Nephron progenitor cell (in vitro differentiated cells): ENCODE data around the gene RAPGEF2.

Experiments used
- DNase-seq: peaks from one replicate; pipeline ENCODE4 v3.0.0; 2021
- H3K27ac Mint-ChIP-seq: 2 replicates; pipeline ENCODE4 v1.8.0; 2021; ENCODE audit warnings: mild to moderate bottlenecking, moderate library complexity, mixed read lengths
- H3K27me3 Mint-ChIP-seq: 2 replicates; pipeline ENCODE4 v1.8.0; 2021; ENCODE audit warnings: mild to moderate bottlenecking, low read depth, mixed read lengths; ENCODE audit not compliant: poor library complexity
- H3K36me3 Mint-ChIP-seq: 2 replicates; pipeline ENCODE4 v1.8.0; 2021; ENCODE audit warnings: low read depth, mixed read lengths
- H3K4me1 Mint-ChIP-seq: 2 replicates; pipeline ENCODE4 v1.8.0; 2021; ENCODE audit warnings: mixed read lengths
- H3K4me3 Mint-ChIP-seq: 2 replicates; pipeline ENCODE4 v1.8.0; 2021; ENCODE audit warnings: mild to moderate bottlenecking, moderate library complexity, mixed read lengths
- H3K9me3 Mint-ChIP-seq: 2 replicates; pipeline ENCODE4 v1.8.0; 2021; ENCODE audit warnings: mild to moderate bottlenecking, moderate library complexity, mixed read lengths
- TF ChIP-seq, protein P1 (sequence below): fragments of 200-600 bp; sonication (generic); IDR thresholded peaks from 2 replicates; pipeline ENCODE4 v1.5.0; 2021; ENCODE audit warnings: antibody characterized with exemption

The RAPGEF2 gene

DNA sequence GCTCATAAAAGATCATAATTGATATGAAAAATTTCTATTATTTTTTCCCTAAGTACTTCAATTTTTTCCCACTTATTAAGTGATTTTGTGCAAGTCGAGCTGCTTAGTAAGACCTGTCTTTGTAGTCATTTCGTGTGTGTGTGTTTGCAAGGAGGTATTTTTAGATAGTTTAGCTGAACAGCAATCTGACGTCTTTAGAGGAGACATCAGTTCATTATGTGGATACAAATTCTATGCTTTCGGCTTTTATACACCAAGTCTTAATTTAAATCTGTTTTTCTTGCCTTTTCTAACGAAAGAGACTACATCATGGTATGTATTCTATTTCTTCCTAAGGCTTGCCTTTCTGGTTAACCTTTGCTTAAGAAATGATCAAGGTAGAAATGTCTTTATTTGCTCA is 179.4 kb downstream of the RAPGEF2 start:
- H3K4me1 Mint-ChIP-seq = peaks cover 13% of the 10 kb centered on the region
- TF ChIP-seq, protein P1, sequence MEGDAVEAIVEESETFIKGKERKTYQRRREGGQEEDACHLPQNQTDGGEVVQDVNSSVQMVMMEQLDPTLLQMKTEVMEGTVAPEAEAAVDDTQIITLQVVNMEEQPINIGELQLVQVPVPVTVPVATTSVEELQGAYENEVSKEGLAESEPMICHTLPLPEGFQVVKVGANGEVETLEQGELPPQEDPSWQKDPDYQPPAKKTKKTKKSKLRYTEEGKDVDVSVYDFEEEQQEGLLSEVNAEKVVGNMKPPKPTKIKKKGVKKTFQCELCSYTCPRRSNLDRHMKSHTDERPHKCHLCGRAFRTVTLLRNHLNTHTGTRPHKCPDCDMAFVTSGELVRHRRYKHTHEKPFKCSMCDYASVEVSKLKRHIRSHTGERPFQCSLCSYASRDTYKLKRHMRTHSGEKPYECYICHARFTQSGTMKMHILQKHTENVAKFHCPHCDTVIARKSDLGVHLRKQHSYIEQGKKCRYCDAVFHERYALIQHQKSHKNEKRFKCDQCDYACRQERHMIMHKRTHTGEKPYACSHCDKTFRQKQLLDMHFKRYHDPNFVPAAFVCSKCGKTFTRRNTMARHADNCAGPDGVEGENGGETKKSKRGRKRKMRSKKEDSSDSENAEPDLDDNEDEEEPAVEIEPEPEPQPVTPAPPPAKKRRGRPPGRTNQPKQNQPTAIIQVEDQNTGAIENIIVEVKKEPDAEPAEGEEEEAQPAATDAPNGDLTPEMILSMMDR = no peak
- H3K27ac Mint-ChIP-seq = no peak overlapping the region
- no peak for DNase-seq
- no peaks in the 10 kb centered on the region for H3K27me3 Mint-ChIP-seq
- no peak overlapping the region for H3K4me3 Mint-ChIP-seq
- H3K9me3 Mint-ChIP-seq = peaks cover 5% of the 10 kb centered on the region
- peaks cover 23% of the 10 kb centered on the region for H3K36me3 Mint-ChIP-seq

DNA sequence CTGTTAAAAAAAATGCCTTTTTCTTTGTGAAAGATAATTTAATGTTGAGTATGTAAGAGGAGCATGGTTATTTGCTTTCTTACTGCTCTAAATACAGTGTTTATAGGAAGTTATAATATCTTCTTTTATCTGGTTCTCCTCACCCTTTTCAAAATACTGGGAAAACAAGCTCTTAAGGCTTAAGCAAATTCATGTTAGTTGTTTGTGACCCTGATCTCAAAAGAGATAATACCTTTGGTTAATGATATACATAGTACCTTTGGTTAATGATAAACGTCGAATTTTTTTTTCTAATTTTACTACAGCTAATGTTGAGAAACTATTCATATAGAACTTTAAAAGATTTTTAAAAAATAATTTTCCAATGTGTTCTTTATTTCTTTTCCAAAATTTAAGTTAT is 180.1 kb downstream of the RAPGEF2 start:
- no peak for DNase-seq
- Mint-ChIP-seq H3K4me1 (peaks cover 13% of the 10 kb centered on the region), H3K4me3 (no peak overlapping the region), H3K9me3 (no peaks in the 10 kb centered on the region), H3K36me3 (peaks cover 17% of the 10 kb centered on the region), H3K27me3 (no peaks in the 10 kb centered on the region), H3K27ac (no peak overlapping the region)
- TF ChIP-seq, protein P1 = no peak

DNA sequence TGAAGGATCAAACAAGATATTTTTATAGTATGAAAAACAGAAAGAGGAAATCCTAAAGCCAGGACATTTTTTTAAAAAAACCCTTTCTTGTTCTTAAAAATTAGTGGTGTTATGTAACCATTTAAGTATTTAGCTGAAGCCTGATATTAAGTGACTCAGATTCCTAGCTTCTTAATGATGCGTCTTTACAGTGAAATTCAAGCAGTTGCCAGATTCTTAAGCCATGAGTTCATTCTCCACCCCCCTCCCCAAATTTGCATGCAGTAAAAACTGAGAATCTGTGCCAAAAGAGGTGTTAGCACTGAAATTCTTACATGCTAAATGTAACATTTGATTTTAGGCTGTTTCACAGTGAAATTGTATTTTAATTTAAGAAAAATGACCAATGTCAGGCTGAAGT is 180.8 kb downstream of the RAPGEF2 start:
- Mint-ChIP-seq H3K36me3 (peaks cover 16% of the 10 kb centered on the region), H3K27ac (peak overlapping the region; percentile 54), H3K4me1 (peaks cover 13% of the 10 kb centered on the region), H3K9me3 (no peaks in the 10 kb centered on the region), H3K4me3 (no peak overlapping the region), H3K27me3 (no peaks in the 10 kb centered on the region)
- TF ChIP-seq, protein P1 = no peak
- DNase-seq = no peak

DNA sequence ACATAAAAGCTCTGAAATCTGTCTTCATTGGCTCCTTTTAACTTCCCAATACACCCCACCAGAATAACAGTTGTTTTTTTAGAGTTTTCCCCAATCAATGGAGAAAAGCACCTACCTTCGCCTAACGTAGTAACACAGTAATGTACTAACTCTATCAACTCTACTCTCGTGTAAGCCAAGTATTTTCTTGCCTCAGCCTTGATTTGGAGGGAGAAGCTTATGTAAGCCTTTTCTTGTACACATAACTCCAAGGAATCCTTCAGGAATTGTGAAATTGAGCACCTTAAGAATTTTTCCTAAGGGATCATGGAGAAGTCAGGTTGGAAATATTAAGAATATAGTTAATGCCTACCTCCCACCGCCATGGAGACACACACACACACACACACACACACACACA is 181.2 kb downstream of the RAPGEF2 start:
- TF ChIP-seq, protein P1 = no peak
- Mint-ChIP-seq H3K4me1 (peaks cover 13% of the 10 kb centered on the region), H3K27ac (peak overlapping the region; percentile 54), H3K4me3 (no peak overlapping the region), H3K36me3 (peaks cover 16% of the 10 kb centered on the region), H3K9me3 (no peaks in the 10 kb centered on the region), H3K27me3 (no peaks in the 10 kb centered on the region)
- no peak for DNase-seq

DNA sequence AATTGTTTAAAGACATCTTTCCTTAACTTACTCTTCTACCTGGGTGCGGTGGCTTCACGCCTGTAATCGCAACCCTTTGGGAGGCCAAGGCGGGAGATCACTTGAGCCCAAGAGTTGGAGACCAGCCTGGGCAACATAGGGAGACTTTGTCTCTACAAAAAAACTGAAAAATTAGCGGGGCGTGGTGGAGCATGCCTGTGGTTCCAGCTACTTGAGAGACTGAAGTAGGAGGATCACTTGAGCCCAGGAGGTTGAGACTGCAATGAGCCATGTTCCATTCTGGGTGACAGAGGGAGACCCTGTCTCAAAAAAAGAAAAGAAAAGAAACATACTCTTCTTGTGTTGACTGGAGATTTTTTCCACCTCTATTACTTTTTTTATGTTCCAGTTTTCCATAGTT is 181.9 kb downstream of the RAPGEF2 start:
- TF ChIP-seq, protein P1 = no peak
- Mint-ChIP-seq H3K27ac (no peak overlapping the region), H3K9me3 (no peaks in the 10 kb centered on the region), H3K36me3 (peaks cover 16% of the 10 kb centered on the region), H3K27me3 (no peaks in the 10 kb centered on the region), H3K4me1 (peaks cover 13% of the 10 kb centered on the region), H3K4me3 (no peak overlapping the region)
- no peak for DNase-seq

DNA sequence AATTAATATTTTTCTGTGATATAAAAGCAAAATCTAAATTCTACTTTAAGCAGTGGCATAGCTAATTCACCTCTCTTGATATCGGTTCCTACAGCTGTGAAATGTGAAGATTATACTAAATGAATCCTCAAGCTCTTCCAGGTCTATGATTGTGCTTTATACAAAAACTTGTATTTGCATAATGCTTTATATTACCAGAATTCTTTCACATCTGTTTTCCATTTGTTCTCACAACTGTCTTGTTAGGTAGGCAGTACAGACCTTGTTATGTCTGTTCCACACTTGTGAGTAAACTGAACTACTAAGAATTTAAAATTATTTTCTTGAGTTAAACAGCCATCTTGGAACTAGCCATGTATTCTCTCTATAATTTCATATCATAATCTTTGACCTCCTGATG is 184.9 kb downstream of the RAPGEF2 start:
- H3K4me1 Mint-ChIP-seq = peaks cover 13% of the 10 kb centered on the region
- TF ChIP-seq, protein P1 = no peak
- no peaks in the 10 kb centered on the region for H3K9me3 Mint-ChIP-seq
- H3K36me3 Mint-ChIP-seq = peaks cover 11% of the 10 kb centered on the region
- no peak overlapping the region for H3K4me3 Mint-ChIP-seq
- H3K27me3 Mint-ChIP-seq = no peaks in the 10 kb centered on the region
- no peak for DNase-seq
- no peak overlapping the region for H3K27ac Mint-ChIP-seq
